H1 (cell line): ENCODE results near the gene NUDT1. TPM values are rescaled to one million over a fixed set of nuclear protein-coding genes. Genes with fewer than 3 reads are reported as not detected.

ENCODE experiments used
- CTCF ChIA-PET: fragments of 300-600 bp; sonication (Branson Sonifier 250); formaldehyde crosslinking; loops from one replicate; lab custom pipeline; 2021; ENCODE audit not compliant: partially characterized antibody; lab: Charles Lee
- POLR2A ChIA-PET: fragments of 300-600 bp; sonication (Branson Sonifier 250); formaldehyde crosslinking; loops from one replicate; lab custom pipeline; 2021; ENCODE audit warnings: inconsistent platforms; ENCODE audit not compliant: partially characterized antibody; lab: Charles Lee
- DNase-seq, 2 experiments: peaks; one replicate each; pipeline versions ENCODE4 v3.0.0 to v3.0.0-alpha.2; 2010 to 2022; ENCODE audit warnings: low spot score in 2 of 2, low read depth in 1 of 2, mixed read lengths in 1 of 2
- FAIRE-seq: peaks from 2 replicates; lab custom pipeline; 2011; peaks lifted over from hg19 to GRCh38; lab: Jason Lieb, UNC
- H2AFZ ChIP-seq: 2 replicates; pipeline ENCODE4 v1.8.1; 2012; ENCODE audit warnings: low read length, inconsistent platforms
- H2AK5ac ChIP-seq: 2 replicates; pipeline ENCODE4 v1.6.1; 2013; ENCODE audit warnings: low read depth, low read length
- H2BK120ac ChIP-seq: replicated peaks from 2 replicates; pipeline ENCODE3; 2013; ENCODE audit warnings: low read depth, low read length, inconsistent platforms
- H2BK12ac ChIP-seq: 2 replicates; pipeline ENCODE4 v1.6.1; 2013; ENCODE audit warnings: low read depth, low read length
- H2BK15ac ChIP-seq: 2 replicates; pipeline ENCODE4 v1.6.1; 2013; ENCODE audit warnings: low read length
- H2BK20ac ChIP-seq: 2 replicates; pipeline ENCODE4 v1.6.1; 2013; ENCODE audit warnings: low read length
- H2BK5ac ChIP-seq: 2 replicates; pipeline ENCODE4 v1.6.1; 2013; ENCODE audit warnings: low read depth, low read length
- H3K14ac ChIP-seq: 2 replicates; pipeline ENCODE4 v1.6.1; 2013; ENCODE audit warnings: inconsistent platforms; ENCODE audit not compliant: insufficient read length
- H3K18ac ChIP-seq: 2 replicates; pipeline ENCODE4 v1.6.1; 2013; ENCODE audit warnings: low read length; ENCODE audit errors: extremely low read depth
- H3K23ac ChIP-seq: 2 replicates; pipeline ENCODE4 v1.6.1; 2013; ENCODE audit warnings: inconsistent platforms; ENCODE audit not compliant: insufficient read length
- H3K23me2 ChIP-seq: 2 replicates; pipeline ENCODE4 v1.6.1; 2013; ENCODE audit warnings: low read depth, low read length
- H3K27ac ChIP-seq: 2 replicates; pipeline ENCODE4 v1.6.1; 2011; ENCODE audit warnings: low read depth, low read length, inconsistent platforms
- H3K27me3 ChIP-seq, 4 experiments: replicated peaks in 1 of 4; 1 replicate in 1 of 4; 2 replicates in 3 of 4; pipeline versions ENCODE4 v1.6.1 to v1.8.1; 2011 to 2013; ENCODE audit warnings: low read length in 3 of 4, mild to moderate bottlenecking in 3 of 4, inconsistent platforms in 2 of 4, mixed read lengths in 2 of 4, moderate library complexity in 1 of 4; ENCODE audit not compliant: control insufficient read depth in 3 of 4, insufficient read depth in 3 of 4; ENCODE audit errors: extremely low read depth in 1 of 4
- H3K36me3 ChIP-seq, 4 experiments: 2 replicates each; pipeline versions ENCODE4 v1.6.1 to v1.8.1; 2011 to 2013; ENCODE audit warnings: mild to moderate bottlenecking in 4 of 4, low read length in 3 of 4, moderate library complexity in 2 of 4, control low read depth in 1 of 4, inconsistent platforms in 1 of 4; ENCODE audit not compliant: insufficient read depth in 4 of 4, control insufficient read depth in 2 of 4
- H3K4ac ChIP-seq: replicated peaks from 2 replicates; pipeline ENCODE3; 2013; ENCODE audit warnings: low read length, low read depth, mixed read lengths, inconsistent platforms; ENCODE audit not compliant: insufficient read length
- H3K4me1 ChIP-seq, 4 experiments: replicated peaks in 1 of 4; 1 replicate in 1 of 4; 2 replicates in 3 of 4; pipeline versions ENCODE4 v1.6.1 to v1.8.1; 2011 to 2013; ENCODE audit warnings: low read length in 3 of 4, inconsistent platforms in 2 of 4, mixed read lengths in 1 of 4; ENCODE audit not compliant: insufficient read depth in 4 of 4, control insufficient read depth in 3 of 4
- H3K4me2 ChIP-seq, 2 experiments: 2 replicates each; pipeline versions ENCODE4 v1.6.1 to v1.8.1; 2011 to 2013; ENCODE audit warnings: low read depth in 2 of 2, low read length in 2 of 2, control low read depth in 1 of 2, inconsistent platforms in 1 of 2, mild to moderate bottlenecking in 1 of 2; ENCODE audit not compliant: insufficient read depth in 1 of 2
- H3K4me3 ChIP-seq, 4 experiments: fragments of 200-600, 300-600 bp in 1 of 4; sonication (generic), shearing (Covaris generic), sonication (Bioruptor Twin) in 1 of 4; 2 replicates each; pipeline versions ENCODE4 v1.5.1 to v1.8.1; 2011 to 2016; ENCODE audit warnings: low read length in 4 of 4, low read depth in 3 of 4, control low read depth in 2 of 4, inconsistent platforms in 2 of 4, mild to moderate bottlenecking in 2 of 4, mixed read lengths in 1 of 4, moderate library complexity in 1 of 4; ENCODE audit not compliant: insufficient read depth in 2 of 4; ENCODE audit errors: extremely low read depth in 1 of 4
- H3K56ac ChIP-seq: replicated peaks from 2 replicates; pipeline ENCODE3; 2013; ENCODE audit warnings: low read depth, mild to moderate bottlenecking, mixed read lengths, low read length, inconsistent platforms; ENCODE audit not compliant: insufficient read length
- H3K79me1 ChIP-seq: 2 replicates; pipeline ENCODE4 v1.6.1; 2013; ENCODE audit warnings: low read depth, low read length, control low read depth
- H3K79me2 ChIP-seq, 2 experiments: 2 replicates each; pipeline versions ENCODE4 v1.6.1 to v1.8.1; 2012 to 2013; ENCODE audit warnings: low read length in 2 of 2, mild to moderate bottlenecking in 2 of 2, inconsistent platforms in 1 of 2; ENCODE audit not compliant: insufficient read depth in 2 of 2, control insufficient read depth in 1 of 2
- H3K9ac ChIP-seq, 4 experiments: replicated peaks in 1 of 4; 1 replicate in 1 of 4; 2 replicates in 3 of 4; pipeline versions ENCODE4 v1.6.1 to v1.8.1; 2011 to 2013; ENCODE audit warnings: low read depth in 3 of 4, low read length in 3 of 4, control low read depth in 2 of 4, mild to moderate bottlenecking in 2 of 4, moderate library complexity in 2 of 4, inconsistent platforms in 1 of 4; ENCODE audit errors: extremely low read depth in 1 of 4
- H3K9me3 ChIP-seq, 2 experiments: 2 replicates each; pipeline versions ENCODE4 v1.6.1 to v1.8.1; 2012 to 2013; ENCODE audit warnings: mild to moderate bottlenecking in 2 of 2, moderate library complexity in 2 of 2, control low read depth in 1 of 2, inconsistent platforms in 1 of 2, low read depth in 1 of 2, low read length in 1 of 2, mixed read lengths in 1 of 2; ENCODE audit not compliant: insufficient read depth in 2 of 2
- H4K20me1 ChIP-seq, 2 experiments: replicated peaks in 1 of 2; 2 replicates each; pipeline versions ENCODE3 to v1.8.1; 2011 to 2013; ENCODE audit warnings: inconsistent platforms in 2 of 2, low read length in 2 of 2, mild to moderate bottlenecking in 1 of 2; ENCODE audit not compliant: insufficient read depth in 2 of 2, control insufficient read depth in 1 of 2
- H4K5ac ChIP-seq: 2 replicates; pipeline ENCODE4 v1.6.1; 2013; ENCODE audit warnings: low read length, low read depth, mixed read lengths, inconsistent platforms; ENCODE audit not compliant: insufficient read length
- H4K8ac ChIP-seq: 2 replicates; pipeline ENCODE4 v1.8.0; 2013; ENCODE audit warnings: mild to moderate bottlenecking, moderate library complexity, low read length, inconsistent platforms; ENCODE audit not compliant: insufficient read depth; ENCODE audit errors: extremely low read depth
- H4K91ac ChIP-seq: replicated peaks from 2 replicates; pipeline ENCODE3; 2013; ENCODE audit warnings: low read length, mixed read lengths, inconsistent platforms; ENCODE audit not compliant: insufficient read length
- ASH2L ChIP-seq: fragments of 200-600, 300-600 bp; sonication (generic); IDR thresholded peaks from one replicate; pipeline ENCODE4 v1.7.1; 2017; ENCODE audit warnings: low read length
- BACH1 ChIP-seq: IDR thresholded peaks from 2 replicates; pipeline ENCODE4 v1.6.1; 2012; ENCODE audit warnings: low read length, improper control_type of control experiment
- BCL11A ChIP-seq, 2 experiments: IDR thresholded peaks; one replicate each; pipeline ENCODE4 v1.6.1; 2011; ENCODE audit warnings: low read depth in 2 of 2, low read length in 2 of 2, mild to moderate bottlenecking in 2 of 2
- CHD1 ChIP-seq: IDR thresholded peaks from 2 replicates; pipeline ENCODE4 v1.6.1; 2012; ENCODE audit warnings: low read depth, low read length, improper control_type of control experiment
- JUND ChIP-seq: IDR thresholded peaks from 2 replicates; pipeline ENCODE4 v1.6.1; 2011; ENCODE audit warnings: mild to moderate bottlenecking, improper control_type of control experiment, low read length
- KDM1A ChIP-seq: fragments of 200-600, 300-600 bp; sonication (generic); IDR thresholded peaks from 2 replicates; pipeline ENCODE4 v1.7.1; 2016; ENCODE audit warnings: mild to moderate bottlenecking, low read length, borderline replicate concordance
- KDM4A ChIP-seq: IDR thresholded peaks from one replicate; pipeline ENCODE4 v1.7.1; 2012; ENCODE audit warnings: low read depth, mild to moderate bottlenecking, moderate library complexity, low read length, inconsistent platforms; ENCODE audit not compliant: severe bottlenecking
- KDM5A ChIP-seq: fragments of 200-600 bp; IDR thresholded peaks from 2 replicates; pipeline ENCODE4 v1.7.1; 2012; ENCODE audit warnings: mild to moderate bottlenecking, low read length, inconsistent platforms, mixed read lengths
- MAFK ChIP-seq: IDR thresholded peaks from 2 replicates; pipeline ENCODE4 v1.6.1; 2012; ENCODE audit warnings: low read depth, mild to moderate bottlenecking, improper control_type of control experiment, low read length
- MAX ChIP-seq: IDR thresholded peaks from 2 replicates; pipeline ENCODE4 v1.6.1; 2012; ENCODE audit warnings: inconsistent platforms
- POLR2A ChIP-seq, 2 experiments: IDR thresholded peaks; 1 replicate in 1 of 2; 2 replicates in 1 of 2; pipeline ENCODE4 v1.6.1; 2011; ENCODE audit warnings: low read depth in 2 of 2, low read length in 2 of 2, mild to moderate bottlenecking in 2 of 2; ENCODE audit errors: control extremely low read depth in 1 of 2
- POLR2AphosphoS5 ChIP-seq: IDR thresholded peaks from 2 replicates; pipeline ENCODE4 v1.6.1; 2011; ENCODE audit warnings: low read depth, low read length
- SIN3A ChIP-seq, 2 experiments: IDR thresholded peaks in 1 of 2; conservative IDR thresholded peaks in 1 of 2; 2 replicates each; pipeline ENCODE4 v1.6.1; 2011 to 2012; ENCODE audit warnings: low read length in 2 of 2, improper control_type of control experiment in 1 of 2, low read depth in 1 of 2, mild to moderate bottlenecking in 1 of 2
- SP1 ChIP-seq: IDR thresholded peaks from 2 replicates; pipeline ENCODE4 v1.6.1; 2011; ENCODE audit warnings: low read depth, low read length
- TAF1 ChIP-seq: IDR thresholded peaks from 2 replicates; pipeline ENCODE4 v1.6.1; 2011; ENCODE audit warnings: mild to moderate bottlenecking, low read depth, low read length
- YY1 ChIP-seq: IDR thresholded peaks from 2 replicates; pipeline ENCODE4 v1.6.1; 2011; ENCODE audit warnings: low read depth, mild to moderate bottlenecking, low read length
- WGBS, 2 experiments: shearing (Covaris generic) in 1 of 2; methylation state at CpG; one replicate each; pipeline versions ENCODE4 v1.1.6 to v1.1.7; 2013 to 2015; ENCODE audit warnings: low lambda C conversion rate in 2 of 2, mixed read lengths in 2 of 2, inconsistent platforms in 1 of 2, low coverage in 1 of 2, missing lambda C conversion rate in 1 of 2; ENCODE audit not compliant: insufficient replicate concordance in 2 of 2, insufficient coverage in 1 of 2, insufficient read length in 1 of 2; ENCODE audit errors: extremely low coverage in 1 of 2, missing lambda C conversion rate in 1 of 2; 5-methylcytosine and 5-hydroxymethylcytosine counted together
- polyA plus RNA-seq, 7 experiments: library from polyadenylated mRNA; depleted of rRNA in 3 of 7; stranded (reverse) in 5 of 7; unstranded in 2 of 7; fragments of >200 nt in 5 of 7; fragments of 200-250 nt in 2 of 7; gene quantifications; 1 replicate in 5 of 7; 2 replicates in 1 of 7; 4 replicates in 1 of 7; pipeline versions ENCODE4 v1.2.1 to v1.2.3, GENCODE V29; 2011 to 2013; ENCODE audit warnings: missing spikeins in 2 of 7, mixed read lengths in 2 of 7
- total RNA-seq: library from RNA; stranded (reverse); fragmentation: NEBNext Ultra II Directional; extraction: Animal tissue kit (Norgen Biotek cat#: 25700); gene quantifications from 2 replicates; pipeline ENCODE4 v1.2.1, GENCODE V29; 2021

The NUDT1 gene
- total and polyA plus RNA-seq, 2 of the 8 experiments (the other 6 are each of a cell fraction or from before 2014, with no cell fraction given): 76.1 to 89.5 TPM

GRCh38 chr7:2261611-2262010 lies 19.6 kb downstream of the NUDT1 start:
- Histone ChIP-seq H3K23me2 (no peaks in the 10 kb centered on the region), H3K27ac (no peak overlapping the region), H2BK15ac (no peak overlapping the region), H3K9ac (no peak overlapping the region), H3K56ac (no peak overlapping the region), H3K23ac (no peak overlapping the region), H3K4ac (no peak overlapping the region), H2BK12ac (no peak overlapping the region), H3K4me2 (no peak overlapping the region), H3K14ac (no peak overlapping the region), H4K91ac (no peak overlapping the region), H3K18ac (no peak overlapping the region), H3K79me2 (no peaks in the 10 kb centered on the region), H4K8ac (no peak overlapping the region; the same call in 1 of the 2 replicates), H3K9me3 (no peaks in the 10 kb centered on the region), H3K79me1 (no peaks in the 10 kb centered on the region; the same call in 1 of the 2 replicates), H4K5ac (no peak overlapping the region), H3K27me3 (no peaks in the 10 kb centered on the region), H3K4me1 (no peaks in the 10 kb centered on the region), H2BK20ac (no peak overlapping the region), H3K4me3 (no peak overlapping the region), H2AFZ (no peak overlapping the region), H2AK5ac (no peak overlapping the region), H4K20me1 (peaks cover 0 to 7% of the 10 kb centered on the region in 2 experiments), H2BK5ac (no peak overlapping the region), H3K36me3 (peaks cover 4 to 9% (median 5%) of the 10 kb centered on the region in 4 experiments; a peak in 5 of 8 replicates), H2BK120ac (no peak overlapping the region)
- DNase-seq: no peak
- WGBS, 2 experiments: 96% methylated on average over 14 of the region's 14 CpGs; no CpG with 5 or more reads in 1 of the 2 experiments
- CTCF ChIA-PET: interaction anchor here (0.8 to 7.4 kb wide), 4 partner anchors 13 to 209 kb away, joined by 3 to 38 read pairs (median 4); no protein-coding TSS in a partner anchor
- no peak for FAIRE-seq
- POLR2A ChIA-PET: interaction anchor here (0.9 to 1.7 kb wide), 4 partner anchors 8 to 117 kb away, joined by 3 to 5 read pairs (median 4); partner anchors contain the start of genes MRM2 and NUDT1
- TF ChIP-seq SIN3A (conservative IDR thresholded peaks at IDR 0.05 in 1 of 2, IDR thresholded peaks at IDR 0.05 in 1 of 2; ENCODE audit: low read depth in 1 of 2, low read length in 2 of 2) (no peak), SP1 (no peak), POLR2A (IDR thresholded peaks at IDR 0.05; ENCODE audit: control extremely low read depth in 1 of 2, low read depth in 2 of 2, low read length in 2 of 2) (no peak), MAX (no peak), TAF1 (no peak), CHD1 (no peak), MAFK (no peak), KDM5A (no peak), YY1 (no peak), BACH1 (no peak), KDM4A (no peak), KDM1A (no peak), JUND (no peak), ASH2L (no peak), POLR2AphosphoS5 (no peak), BCL11A (IDR thresholded peaks at IDR 0.05; ENCODE audit: low read depth in 2 of 2, low read length in 2 of 2) (no peak)
